ENCODE results near the gene CDK3.

DNA sequence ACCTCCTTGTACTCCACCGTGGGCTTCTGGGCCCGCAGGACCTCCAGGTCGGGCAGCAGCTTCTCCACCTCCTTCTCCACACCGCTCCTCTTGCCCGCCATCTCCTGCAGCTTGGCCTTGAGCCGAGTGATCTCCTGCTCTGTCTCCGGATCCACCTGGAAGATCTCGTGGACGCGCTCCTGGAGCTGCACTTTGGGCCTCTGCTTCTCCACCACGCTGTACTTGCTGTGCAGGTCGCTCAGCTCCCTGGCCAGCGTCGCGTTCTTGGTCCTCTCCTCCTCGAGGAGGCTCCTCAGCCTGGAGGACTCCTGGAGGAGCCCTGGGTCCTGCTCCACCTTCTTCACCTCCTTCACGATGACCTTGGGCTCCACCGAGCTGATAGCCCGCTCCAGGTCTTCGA lies 8.8 kb downstream of the CDK3 start:
- TF ChIP-seq POLR2A (IDR thresholded peaks at IDR 0.05; ENCODE audit: low read depth, low read length) (no peak), POLR2AphosphoS5 (IDR thresholded peaks at IDR 0.05; ENCODE audit: low read depth, low read length) (no peak), TAF1 (IDR thresholded peaks at IDR 0.05; ENCODE audit: low read depth, low read length) (no peak)
